Measurements from ENCODE around the gene OR2T29.
"Not testable (repeated sequence)": the region's sequence is repeated elsewhere in the genome, so short reads cannot be mapped to it uniquely, and the experiment has no call there.

DNA sequence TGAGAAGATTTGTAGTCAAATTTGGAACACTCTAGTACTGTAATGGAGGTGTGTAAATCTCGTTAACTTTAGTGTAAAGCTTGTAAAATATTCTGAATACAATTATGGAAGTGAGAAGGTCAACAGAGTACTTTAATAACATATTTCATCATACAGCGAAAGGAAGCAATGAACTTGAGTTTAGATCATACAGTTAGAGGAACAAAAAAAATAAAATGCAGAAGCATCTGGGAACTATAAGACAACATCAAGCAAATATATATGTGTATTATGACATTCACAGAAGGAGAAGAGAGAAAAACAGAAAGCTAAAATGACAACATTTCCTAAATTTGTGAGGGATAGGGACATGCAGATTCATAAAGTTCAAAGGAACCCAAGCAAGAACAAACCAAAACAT is 6.5 kb upstream of the OR2T29 start:
- TF ChIP-seq, protein P1, sequence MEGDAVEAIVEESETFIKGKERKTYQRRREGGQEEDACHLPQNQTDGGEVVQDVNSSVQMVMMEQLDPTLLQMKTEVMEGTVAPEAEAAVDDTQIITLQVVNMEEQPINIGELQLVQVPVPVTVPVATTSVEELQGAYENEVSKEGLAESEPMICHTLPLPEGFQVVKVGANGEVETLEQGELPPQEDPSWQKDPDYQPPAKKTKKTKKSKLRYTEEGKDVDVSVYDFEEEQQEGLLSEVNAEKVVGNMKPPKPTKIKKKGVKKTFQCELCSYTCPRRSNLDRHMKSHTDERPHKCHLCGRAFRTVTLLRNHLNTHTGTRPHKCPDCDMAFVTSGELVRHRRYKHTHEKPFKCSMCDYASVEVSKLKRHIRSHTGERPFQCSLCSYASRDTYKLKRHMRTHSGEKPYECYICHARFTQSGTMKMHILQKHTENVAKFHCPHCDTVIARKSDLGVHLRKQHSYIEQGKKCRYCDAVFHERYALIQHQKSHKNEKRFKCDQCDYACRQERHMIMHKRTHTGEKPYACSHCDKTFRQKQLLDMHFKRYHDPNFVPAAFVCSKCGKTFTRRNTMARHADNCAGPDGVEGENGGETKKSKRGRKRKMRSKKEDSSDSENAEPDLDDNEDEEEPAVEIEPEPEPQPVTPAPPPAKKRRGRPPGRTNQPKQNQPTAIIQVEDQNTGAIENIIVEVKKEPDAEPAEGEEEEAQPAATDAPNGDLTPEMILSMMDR (IDR thresholded peaks at IDR 0.05; ENCODE audit: low read depth, low read length, poor library complexity, severe bottlenecking) = not testable (repeated sequence)
- TF ChIP-seq EZH2phosphoT487 (IDR thresholded peaks at IDR 0.05; ENCODE audit: borderline replicate concordance, low read length) = not testable (repeated sequence)
